ENCODE data around the gene CD300LD.
A peak's percentile ranks its signal among the peaks of the same experiment; 100 is the strongest.
"Not testable (repeated sequence)": the region's sequence is repeated elsewhere in the genome, so short reads cannot be mapped to it uniquely, and the experiment has no call there.

The CD300LD gene
- total RNA-seq, result 0 to 0.77 (median 0) reads per million in 17 experiments

GRCh38 chr17:74592087-74592990 is at the start of gene CD300LD:
CD300LD (minus strand) TSS chr17:74592283; CDS start chr17:74592202, 81 bp downstream.
- peak in 3 of 4 experiments; percentile 34 to 46 (median 34) for DNase-seq

- peak; percentile 66 to 93 (median 85) for DNase-seq
These were observed 49.3 kb upstream of the CD300LD start for GRCh38 chr17:74641224-74641957.

- peak; percentile 71 to 87 (median 82) for DNase-seq
These were observed 47.6 kb upstream of the CD300LD start for GRCh38 chr17:74639704-74640151.

- DNase-seq, result peak in 3 of 4 experiments; percentile 35 to 41 (median 40)
These were observed 45.8 kb upstream of the CD300LD start for GRCh38 chr17:74637926-74638325.

- peak; percentile 42 to 74 (median 68) for DNase-seq
These were observed 45.2 kb upstream of the CD300LD start for GRCh38 chr17:74637265-74637664.

- not testable (repeated sequence) for DNase-seq
These were observed 44.5 kb upstream of the CD300LD start for GRCh38 chr17:74636541-74637085.

GRCh38 chr17:74635418-74635817 is 43.3 kb upstream of the CD300LD start:
- DNase-seq, result peak in 1 of 4 experiments; percentile 27

- no peak for DNase-seq
These were observed 41.2 kb upstream of the CD300LD start for GRCh38 chr17:74633326-74633725.

GRCh38 chr17:74632617-74633016 is 40.5 kb upstream of the CD300LD start:
- DNase-seq, result peak; percentile 51 to 75 (median 66)

GRCh38 chr17:74631468-74632450 is 39.7 kb upstream of the CD300LD start:
- DNase-seq, result peak; percentile 84 to 95 (median 90)

GRCh38 chr17:74630251-74630650 is 38.2 kb upstream of the CD300LD start:
- not testable (repeated sequence) for DNase-seq

GRCh38 chr17:74625661-74626060 is 33.6 kb upstream of the CD300LD start:
- peak; percentile 25 to 63 (median 50) for DNase-seq

- no peak for DNase-seq
These were observed 32.0 kb upstream of the CD300LD start for GRCh38 chr17:74624131-74624530.

GRCh38 chr17:74623693-74624093 is 31.6 kb upstream of the CD300LD start, which contains the start of gene CD300E:
CD300E (minus strand) TSS chr17:74623738; CDS start chr17:74623621, 117 bp downstream.
- peak; percentile 73 to 96 (median 88) for DNase-seq

- peak in 1 of 4 experiments; percentile 37 for DNase-seq
These were observed 27.1 kb upstream of the CD300LD start for GRCh38 chr17:74619077-74619673.

GRCh38 chr17:74618451-74618850 is 26.4 kb upstream of the CD300LD start:
- no peak for DNase-seq

GRCh38 chr17:74616696-74617095 is 24.6 kb upstream of the CD300LD start:
- DNase-seq, result no peak

GRCh38 chr17:74612046-74612445 is 20.0 kb upstream of the CD300LD start:
- no peak for DNase-seq

GRCh38 chr17:74610108-74610507 is 18.0 kb upstream of the CD300LD start:
- no peak for DNase-seq

- DNase-seq, result no peak
These were observed 16.4 kb upstream of the CD300LD start for GRCh38 chr17:74608511-74608910.

GRCh38 chr17:74607221-74607620 is 15.1 kb upstream of the CD300LD start:
- peak; percentile 37 to 74 (median 66) for DNase-seq

All from suppressor macrophage (primary cell).